ENCODE results near the gene OR2A1.
"Not testable (repeated sequence)": the region's sequence is repeated elsewhere in the genome, so short reads cannot be mapped to it uniquely, and the experiment has no call there.

DNA sequence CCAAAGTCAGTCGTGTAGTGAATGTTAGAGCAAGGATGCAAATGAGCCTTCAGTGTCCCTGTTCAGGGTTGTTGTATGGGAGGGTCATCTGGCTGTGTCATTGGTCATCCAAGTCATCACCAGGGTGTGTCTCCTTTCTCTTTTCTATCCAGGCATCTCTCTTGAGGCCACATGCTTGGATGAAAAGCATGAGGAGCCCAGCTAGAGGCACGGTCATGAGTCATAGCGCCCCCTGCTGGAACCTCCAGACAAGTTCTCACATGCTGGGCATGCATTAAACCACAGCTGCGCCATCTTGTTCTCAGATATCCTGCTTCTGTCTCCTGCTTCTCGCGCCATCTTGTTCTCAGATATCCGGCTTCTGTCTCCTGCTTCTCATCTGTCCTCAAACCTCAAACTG is 57.0 kb downstream of the OR2A1 start:
- TF ChIP-seq EZH2 (IDR thresholded peaks at IDR 0.05; ENCODE audit: borderline replicate concordance, insufficient read depth, low read depth, low read length, poor library complexity, severe bottlenecking); CTCF (IDR thresholded peaks at IDR 0.05): not testable (repeated sequence)

Measured in B cell (primary cell).